ENCODE data around the gene COP1. TPM values are rescaled to one million over a fixed set of nuclear protein-coding genes. Genes with fewer than 3 reads are reported as not detected.
"Not testable (repeated sequence)": the region's sequence is repeated elsewhere in the genome, so short reads cannot be mapped to it uniquely, and the experiment has no call there.

Gene COP1
- total RNA-seq, result 10 to 100 TPM; 44.6 to 45.1 TPM
- polyA plus RNA-seq, result 10 to 100 TPM; 38.4 to 43.7 TPM

GRCh38 chr1:176206961-176207902, at the start of gene COP1:
Gene COP1 (minus strand): TSS chr1:176207286. CDS start chr1:176206978, 308 bp downstream.
- ChIA-PET POLR2A (ENCODE audit: partially characterized antibody) (interaction anchor here (0.7 to 0.9 kb wide), 2 partner anchors 46 to 1184 kb away, joined by 3 to 7 read pairs; no protein-coding TSS in a partner anchor), CTCF (ENCODE audit: partially characterized antibody) (no interaction called here)
- Histone ChIP-seq H3K27ac (ENCODE audit: low read depth, low read length) (peak within 1 kb of the TSS; percentile 83), H3K36me3 (ENCODE audit: insufficient read depth, low read length) (no peaks in the 10 kb centered on the region), H3K4me1 (ENCODE audit: insufficient read depth, low read length) (peaks cover 45% of the 10 kb centered on the region), H3K4me3 (ENCODE audit: low read length in 2 of 2) (peak within 1 kb of the TSS; percentile 64 to 95), H3K9me3 (ENCODE audit: control insufficient read depth in 1 of 2, low read length in 2 of 2) (no peaks in the 10 kb centered on the region), H3K27me3 (ENCODE audit: insufficient read depth, low read length) (no peaks in the 10 kb centered on the region)
- DNase-seq, result peak; percentile 96 to 98 (median 97)
- peaks cover 0 to 4% of the 10 kb centered on the region in 2 donors for H3K27me3 Mint-ChIP-seq
- peak within 1 kb of the TSS; percentile 98 to 100 (median 99) for H3K4me3 Mint-ChIP-seq
- H3K36me3 Mint-ChIP-seq, result peaks cover 5 to 16% of the 10 kb centered on the region in 2 donors
- H3K27ac Mint-ChIP-seq, result peak within 1 kb of the TSS; percentile 98 to 99 (median 99)
- peaks cover 25 to 54% (median 40%) of the 10 kb centered on the region in 4 donors for H3K4me1 Mint-ChIP-seq
- intact Hi-C loops (cut with micrococcal nuclease), result loop anchor here (1.0 to 10.0 kb wide), 2 partner anchors 10 to 1002 kb away; no protein-coding TSS in a partner anchor
- H3K9me3 Mint-ChIP-seq, result peaks cover 0 to 5% (median 0%) of the 10 kb centered on the region in 8 donors

GRCh38 chr1:176252191-176252590, 45.1 kb upstream of the COP1 start:
- peaks cover 0 to 3% of the 10 kb centered on the region in 2 donors for H3K27me3 Mint-ChIP-seq
- H3K4me3 Mint-ChIP-seq, result no peak overlapping the region
- ChIA-PET POLR2A (ENCODE audit: partially characterized antibody) (no interaction called here), CTCF (ENCODE audit: partially characterized antibody) (no interaction called here)
- H3K4me1 Mint-ChIP-seq, result no peaks in the 10 kb centered on the region
- DNase-seq, result no peak
- no peaks in the 10 kb centered on the region for H3K9me3 ChIP-seq (ENCODE audit: control insufficient read depth in 1 of 2, low read length in 2 of 2)
- no peak overlapping the region for H3K4me3 ChIP-seq (ENCODE audit: low read length in 2 of 2)
- no peak overlapping the region for H3K27ac Mint-ChIP-seq
- no peaks in the 10 kb centered on the region for H3K4me1 ChIP-seq (ENCODE audit: insufficient read depth, low read length)
- H3K36me3 ChIP-seq (ENCODE audit: insufficient read depth, low read length), result no peaks in the 10 kb centered on the region
- H3K9me3 Mint-ChIP-seq, result peaks cover 0 to 4% (median 0%) of the 10 kb centered on the region in 8 donors
- intact Hi-C loops (cut with micrococcal nuclease), result no loop called here
- no peaks in the 10 kb centered on the region for H3K27me3 ChIP-seq (ENCODE audit: insufficient read depth, low read length)
- H3K27ac ChIP-seq (ENCODE audit: low read depth, low read length), result no peak overlapping the region
- H3K36me3 Mint-ChIP-seq, result no peaks in the 10 kb centered on the region

GRCh38 chr1:176244851-176245250, 37.8 kb upstream of the COP1 start:
- ChIA-PET CTCF (ENCODE audit: partially characterized antibody) (no interaction called here), POLR2A (ENCODE audit: partially characterized antibody) (no interaction called here)
- intact Hi-C loops (cut with micrococcal nuclease), result no loop called here
- DNase-seq, result no peak
- H3K36me3 Mint-ChIP-seq, result no peaks in the 10 kb centered on the region
- Histone ChIP-seq H3K4me1 (ENCODE audit: insufficient read depth, low read length) (no peaks in the 10 kb centered on the region), H3K36me3 (ENCODE audit: insufficient read depth, low read length) (no peaks in the 10 kb centered on the region), H3K27ac (ENCODE audit: low read depth, low read length) (no peak overlapping the region), H3K27me3 (ENCODE audit: insufficient read depth, low read length) (no peaks in the 10 kb centered on the region), H3K4me3 (ENCODE audit: low read length in 2 of 2) (no peak overlapping the region), H3K9me3 (ENCODE audit: control insufficient read depth in 1 of 2, low read length in 2 of 2) (no peaks in the 10 kb centered on the region)
- no peak overlapping the region for H3K4me3 Mint-ChIP-seq
- no peak overlapping the region for H3K27ac Mint-ChIP-seq
- H3K9me3 Mint-ChIP-seq, result no peaks in the 10 kb centered on the region
- H3K27me3 Mint-ChIP-seq, result peaks cover 0 to 2% of the 10 kb centered on the region in 2 donors
- no peaks in the 10 kb centered on the region for H3K4me1 Mint-ChIP-seq

- DNase-seq, result no peak
- ChIA-PET POLR2A (ENCODE audit: partially characterized antibody) (no interaction called here), CTCF (ENCODE audit: partially characterized antibody) (no interaction called here)
- H3K4me3 ChIP-seq (ENCODE audit: low read length in 2 of 2), result no peak overlapping the region
- H3K36me3 Mint-ChIP-seq, result no peaks in the 10 kb centered on the region
- H3K4me3 Mint-ChIP-seq, result no peak overlapping the region
- H3K4me1 Mint-ChIP-seq, result no peaks in the 10 kb centered on the region
- no peaks in the 10 kb centered on the region for H3K4me1 ChIP-seq (ENCODE audit: insufficient read depth, low read length)
- H3K27ac Mint-ChIP-seq, result no peak overlapping the region
- no peaks in the 10 kb centered on the region for H3K9me3 ChIP-seq (ENCODE audit: control insufficient read depth in 1 of 2, low read length in 2 of 2)
- intact Hi-C loops (cut with micrococcal nuclease), result no loop called here
- no peak overlapping the region for H3K27ac ChIP-seq (ENCODE audit: low read depth, low read length)
- H3K27me3 Mint-ChIP-seq, result peaks cover 0 to 2% of the 10 kb centered on the region in 2 donors
- no peaks in the 10 kb centered on the region for H3K36me3 ChIP-seq (ENCODE audit: insufficient read depth, low read length)
- H3K9me3 Mint-ChIP-seq, result no peaks in the 10 kb centered on the region
- no peaks in the 10 kb centered on the region for H3K27me3 ChIP-seq (ENCODE audit: insufficient read depth, low read length)
These were observed 36.7 kb upstream of the COP1 start for GRCh38 chr1:176243746-176244145.

GRCh38 chr1:176241385-176242015, 34.4 kb upstream of the COP1 start:
- H3K9me3 ChIP-seq (ENCODE audit: control insufficient read depth in 1 of 2, low read length in 2 of 2), result no peaks in the 10 kb centered on the region
- intact Hi-C loops (cut with micrococcal nuclease), result no loop called here

GRCh38 chr1:176233657-176234056, 26.6 kb upstream of the COP1 start:
- H3K36me3 Mint-ChIP-seq; H3K36me3 ChIP-seq (ENCODE audit: insufficient read depth, low read length); H3K27ac ChIP-seq (ENCODE audit: low read depth, low read length); H3K4me1 Mint-ChIP-seq; H3K9me3 ChIP-seq (ENCODE audit: control insufficient read depth in 1 of 2, low read length in 2 of 2); H3K4me1 ChIP-seq (ENCODE audit: insufficient read depth, low read length); CTCF ChIA-PET (ENCODE audit: partially characterized antibody); H3K27me3 Mint-ChIP-seq; POLR2A ChIA-PET (ENCODE audit: partially characterized antibody); DNase-seq; H3K4me3 ChIP-seq (ENCODE audit: low read length in 2 of 2); H3K27me3 ChIP-seq (ENCODE audit: insufficient read depth, low read length); intact Hi-C loops (cut with micrococcal nuclease); H3K27ac Mint-ChIP-seq; H3K4me3 Mint-ChIP-seq: not testable (repeated sequence)
- H3K9me3 Mint-ChIP-seq, result peaks cover 2 to 23% (median 4%) of the 10 kb centered on the region in 8 donors

More at GRCh38 chr1:176241385-176242015, 34.4 kb upstream of the COP1 start:
- ChIA-PET POLR2A (ENCODE audit: partially characterized antibody) (no interaction called here), CTCF (ENCODE audit: partially characterized antibody) (no interaction called here)
- no peak for DNase-seq
- H3K27ac Mint-ChIP-seq, result no peak overlapping the region
- H3K36me3 Mint-ChIP-seq, result no peaks in the 10 kb centered on the region
- Histone ChIP-seq H3K4me1 (ENCODE audit: insufficient read depth, low read length) (no peaks in the 10 kb centered on the region), H3K27me3 (ENCODE audit: insufficient read depth, low read length) (no peaks in the 10 kb centered on the region), H3K36me3 (ENCODE audit: insufficient read depth, low read length) (no peaks in the 10 kb centered on the region), H3K4me3 (ENCODE audit: low read length in 2 of 2) (no peak overlapping the region), H3K27ac (ENCODE audit: low read depth, low read length) (no peak overlapping the region)
- peaks cover 2% of the 10 kb centered on the region in 2 donors for H3K27me3 Mint-ChIP-seq
- no peaks in the 10 kb centered on the region for H3K9me3 Mint-ChIP-seq
- no peak overlapping the region for H3K4me3 Mint-ChIP-seq
- H3K4me1 Mint-ChIP-seq, result no peaks in the 10 kb centered on the region

- CTCF ChIA-PET (ENCODE audit: partially characterized antibody), result no interaction called here
- intact Hi-C loops (cut with micrococcal nuclease), result no loop called here
- peaks cover 0 to 7% (median 0%) of the 10 kb centered on the region in 8 donors for H3K9me3 Mint-ChIP-seq
- no peaks in the 10 kb centered on the region for H3K4me1 Mint-ChIP-seq
- H3K36me3 Mint-ChIP-seq, result no peaks in the 10 kb centered on the region
- H3K4me3 Mint-ChIP-seq, result no peak overlapping the region
- no peaks in the 10 kb centered on the region for H3K27me3 Mint-ChIP-seq
- no peak overlapping the region for H3K27ac Mint-ChIP-seq
- POLR2A ChIA-PET (ENCODE audit: partially characterized antibody), result no interaction called here
- Histone ChIP-seq H3K27me3 (ENCODE audit: insufficient read depth, low read length) (no peaks in the 10 kb centered on the region), H3K36me3 (ENCODE audit: insufficient read depth, low read length) (no peaks in the 10 kb centered on the region), H3K9me3 (ENCODE audit: control insufficient read depth in 1 of 2, low read length in 2 of 2) (no peaks in the 10 kb centered on the region), H3K4me3 (ENCODE audit: low read length in 2 of 2) (no peak overlapping the region), H3K4me1 (ENCODE audit: insufficient read depth, low read length) (no peaks in the 10 kb centered on the region), H3K27ac (ENCODE audit: low read depth, low read length) (no peak overlapping the region)
- DNase-seq, result no peak
These were observed 20.5 kb upstream of the COP1 start for GRCh38 chr1:176227579-176227978.
